HG03575 (cell line): ENCODE measurements around the gene SDF2.

Experiments used
- ATAC-seq: cut with Tn5 transposase; IDR thresholded peaks from one replicate; pipeline ENCODE4 v1.9.1; 2021; ENCODE audit not compliant: unreplicated experiment, insufficient number of reproducible peaks, low FRiP score; ENCODE audit errors: extremely low read depth

SDF2 gene, protein sequence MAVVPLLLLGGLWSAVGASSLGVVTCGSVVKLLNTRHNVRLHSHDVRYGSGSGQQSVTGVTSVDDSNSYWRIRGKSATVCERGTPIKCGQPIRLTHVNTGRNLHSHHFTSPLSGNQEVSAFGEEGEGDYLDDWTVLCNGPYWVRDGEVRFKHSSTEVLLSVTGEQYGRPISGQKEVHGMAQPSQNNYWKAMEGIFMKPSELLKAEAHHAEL

DNA sequence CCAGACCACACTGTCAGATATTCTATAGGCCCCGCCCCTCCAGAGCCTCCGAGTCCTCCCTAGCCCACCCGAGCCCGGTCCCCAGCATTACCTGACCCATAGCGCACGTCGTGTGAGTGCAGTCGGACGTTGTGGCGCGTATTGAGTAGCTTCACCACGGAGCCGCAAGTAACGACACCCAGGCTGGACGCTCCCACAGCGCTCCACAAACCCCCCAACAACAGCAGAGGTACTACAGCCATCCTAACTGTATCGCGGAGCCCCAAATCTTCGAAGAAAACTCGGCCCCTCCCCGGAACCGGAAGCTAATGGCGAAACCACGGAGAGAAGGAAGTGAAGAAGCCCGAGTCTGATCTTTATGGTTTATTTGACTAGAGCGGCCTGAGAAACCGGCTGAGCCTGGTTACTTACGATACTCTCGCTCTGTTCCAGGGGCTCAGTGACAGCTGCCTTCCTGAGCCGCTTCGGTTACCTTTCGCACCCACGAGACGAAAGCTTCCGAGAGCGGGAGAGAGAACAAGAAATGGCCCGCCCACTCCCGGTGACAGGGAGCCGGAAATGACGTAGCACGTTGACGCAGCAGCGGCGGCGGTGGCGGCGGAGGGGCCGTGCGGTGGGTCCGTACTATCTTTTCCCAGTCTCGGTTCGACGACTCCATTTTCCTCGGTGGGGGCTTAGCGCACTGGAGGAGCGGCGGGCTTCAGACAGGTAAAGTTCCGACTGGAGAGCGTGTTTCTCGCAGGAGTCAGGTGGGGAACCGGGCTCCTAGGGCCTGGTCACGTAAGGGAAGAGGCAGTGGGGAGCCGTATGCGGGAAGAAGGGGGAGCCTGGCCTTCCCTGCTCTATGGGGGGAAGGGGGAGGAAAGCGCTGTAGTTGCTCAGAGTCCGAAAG lies at the start of gene SDF2, which contains the start of gene SUPT6H:
Gene SDF2 (minus strand): TSS at position 272 of the 892 bp plus-strand sequence. CDS start 30 bp downstream, at position 242.
Gene SUPT6H (plus strand): TSS at position 571 of the 892 bp plus-strand sequence. CDS start 11,197 bp downstream, outside the sequence.
- no peak for ATAC-seq

DNA sequence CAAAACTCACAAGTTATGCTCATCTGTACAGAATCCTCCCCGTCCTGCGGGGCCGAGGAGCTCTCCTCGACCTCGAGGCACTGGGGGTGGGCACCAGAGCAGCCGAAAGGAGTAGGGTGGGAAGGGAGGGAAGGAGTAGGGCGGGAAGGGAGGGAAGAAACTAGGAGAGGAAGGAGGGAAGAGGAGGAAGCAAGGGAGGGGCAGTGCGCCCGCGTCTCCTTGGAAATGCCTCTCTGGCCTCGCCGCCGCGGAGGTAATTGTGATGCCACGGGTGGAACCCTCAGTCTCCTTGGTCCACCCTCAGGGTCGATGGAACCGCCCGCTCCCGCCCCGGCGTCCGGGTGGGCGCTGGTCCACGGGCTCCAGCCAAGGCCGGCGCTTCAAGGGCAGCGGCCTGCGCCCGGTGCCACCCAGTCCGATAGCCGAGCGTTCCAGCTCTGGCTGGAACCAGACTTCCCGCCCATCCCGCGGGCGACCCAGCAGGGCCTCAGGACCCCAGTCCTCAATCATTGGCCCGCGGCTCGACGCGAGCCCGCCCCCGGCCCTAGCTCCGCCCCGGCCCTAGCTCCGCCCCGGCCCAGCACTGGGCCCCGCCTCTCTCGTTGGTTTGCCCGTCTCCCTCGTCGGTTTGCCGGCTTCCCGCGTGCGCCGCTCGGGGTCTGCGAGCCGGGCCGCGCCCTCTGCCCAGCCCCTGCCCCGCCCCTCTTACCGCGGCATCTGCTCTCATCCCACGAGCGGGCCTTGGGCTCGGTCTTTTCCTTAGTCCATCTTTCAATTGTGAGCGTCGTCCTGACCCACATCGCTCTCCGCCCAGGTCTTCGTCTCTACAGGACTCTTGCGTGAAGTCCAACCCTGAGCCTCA lies 49.4 kb upstream of the SDF2 start:
- ATAC-seq: no peak

DNA sequence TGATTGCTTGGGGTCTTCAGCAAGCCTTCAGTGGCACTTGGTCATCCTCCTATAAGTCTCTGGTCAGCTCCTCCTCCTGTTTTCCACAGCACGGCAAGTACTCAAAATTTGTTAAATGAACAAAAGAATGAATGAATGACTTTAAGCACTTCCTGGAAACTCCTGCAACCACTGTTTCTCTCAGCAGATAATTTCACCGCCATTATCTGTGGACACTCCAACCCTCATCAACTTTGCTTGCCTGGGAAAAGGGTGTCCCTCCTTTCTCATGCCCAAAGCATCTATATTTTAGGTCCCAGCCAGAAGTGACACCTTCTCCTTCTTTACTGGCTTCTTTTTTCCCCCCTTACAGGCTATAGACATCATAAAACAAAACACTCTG lies 45.6 kb upstream of the SDF2 start:
- no peak for ATAC-seq

DNA sequence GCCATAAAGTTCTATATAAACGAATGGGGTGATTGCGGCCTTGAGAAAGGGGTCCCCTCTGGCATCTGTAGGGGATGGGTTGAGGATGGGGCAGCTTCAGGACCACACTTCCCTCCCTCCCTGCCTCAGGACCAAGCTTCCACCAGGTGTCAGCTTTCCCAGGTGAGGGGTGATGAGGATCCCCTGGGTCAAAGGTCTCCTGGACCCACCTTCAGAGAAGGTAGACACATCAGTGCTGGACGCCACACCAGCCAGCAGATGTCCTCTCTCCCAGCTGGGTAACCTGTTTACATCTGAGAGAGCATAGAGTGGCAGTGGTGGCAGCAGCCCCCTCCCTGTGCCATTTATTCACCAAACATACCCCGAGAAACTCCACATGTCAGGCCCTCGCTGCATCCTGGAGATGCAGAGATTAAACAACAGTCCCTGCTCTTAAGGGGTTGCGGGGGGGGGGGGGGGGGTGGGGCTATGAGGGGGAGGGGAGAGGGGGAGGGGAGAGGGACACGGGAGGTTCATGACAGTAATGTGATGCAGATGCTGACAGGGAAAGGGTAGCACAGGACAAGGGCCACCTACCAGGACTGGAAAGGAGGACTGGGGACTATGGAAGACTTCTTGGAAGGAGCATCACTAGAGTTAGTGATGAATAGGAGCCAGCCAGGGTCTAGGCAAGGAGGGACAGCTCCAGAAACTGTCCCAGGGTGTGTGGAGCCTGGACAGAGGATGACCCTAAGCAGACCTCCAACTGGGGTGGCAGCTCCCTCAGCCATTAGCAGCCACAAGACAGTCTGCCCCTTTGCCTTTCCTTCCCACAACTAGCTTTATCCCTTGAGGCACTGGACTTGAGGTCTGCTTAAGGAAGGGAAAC lies 45.0 kb upstream of the SDF2 start:
- no peak for ATAC-seq

DNA sequence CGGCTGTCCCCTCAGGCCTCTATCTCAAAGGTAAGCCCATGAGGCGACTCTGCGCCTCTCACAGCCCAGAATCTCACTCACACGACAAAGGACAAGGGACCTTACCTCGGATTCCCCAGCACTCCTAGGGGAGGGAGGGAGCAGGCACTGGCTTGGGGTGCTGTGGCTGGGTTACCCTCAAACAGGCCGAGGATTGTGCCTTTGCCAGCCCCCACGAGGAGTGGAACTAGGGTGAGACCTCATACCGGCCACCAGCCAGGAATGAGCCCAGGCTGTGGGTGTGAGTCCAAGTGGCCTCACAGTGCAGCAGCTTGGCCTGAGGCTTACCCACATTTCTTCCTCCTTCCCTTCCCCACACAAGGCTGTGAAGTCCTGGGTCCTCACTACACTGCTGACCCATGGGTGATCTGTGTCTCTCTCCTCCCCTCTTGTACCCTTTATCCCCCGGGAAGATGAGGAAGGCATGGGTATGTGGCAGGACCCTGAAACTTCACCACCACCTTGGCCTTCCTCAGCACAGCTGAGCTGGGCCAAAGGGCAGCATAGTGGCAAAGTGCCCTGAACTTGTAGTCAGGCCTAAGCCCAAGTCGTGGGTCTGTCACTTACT lies 44.1 kb upstream of the SDF2 start:
- no peak for ATAC-seq

DNA sequence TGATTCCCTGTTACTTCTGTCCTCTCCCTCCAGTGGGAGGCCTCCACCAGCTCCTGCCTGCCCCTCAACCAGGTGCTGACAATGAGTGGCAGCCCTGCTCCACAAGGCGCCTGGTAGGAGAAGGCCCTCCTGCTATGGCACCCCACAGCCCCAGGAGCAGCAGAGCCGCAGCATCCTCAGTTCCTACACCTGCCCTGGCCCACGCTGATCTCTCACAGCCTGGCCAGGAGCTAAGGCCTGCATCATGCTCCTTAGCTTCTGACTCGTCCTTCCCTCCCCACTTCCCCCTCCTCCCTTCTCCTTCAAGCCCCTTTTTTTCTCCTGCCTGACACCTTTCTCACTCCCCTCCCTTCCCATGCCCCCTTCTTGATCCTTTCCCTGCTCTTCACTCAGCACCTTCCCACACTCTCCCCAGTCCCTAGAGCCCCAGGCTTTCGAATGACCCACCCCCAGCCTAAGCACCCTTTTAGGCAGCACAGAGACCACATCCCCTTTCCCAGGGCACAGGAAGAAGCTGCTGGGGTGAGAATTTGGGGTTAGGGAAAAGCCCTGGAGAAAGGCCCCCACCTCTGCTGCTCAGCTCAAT lies 43.5 kb upstream of the SDF2 start:
- ATAC-seq: no peak

DNA sequence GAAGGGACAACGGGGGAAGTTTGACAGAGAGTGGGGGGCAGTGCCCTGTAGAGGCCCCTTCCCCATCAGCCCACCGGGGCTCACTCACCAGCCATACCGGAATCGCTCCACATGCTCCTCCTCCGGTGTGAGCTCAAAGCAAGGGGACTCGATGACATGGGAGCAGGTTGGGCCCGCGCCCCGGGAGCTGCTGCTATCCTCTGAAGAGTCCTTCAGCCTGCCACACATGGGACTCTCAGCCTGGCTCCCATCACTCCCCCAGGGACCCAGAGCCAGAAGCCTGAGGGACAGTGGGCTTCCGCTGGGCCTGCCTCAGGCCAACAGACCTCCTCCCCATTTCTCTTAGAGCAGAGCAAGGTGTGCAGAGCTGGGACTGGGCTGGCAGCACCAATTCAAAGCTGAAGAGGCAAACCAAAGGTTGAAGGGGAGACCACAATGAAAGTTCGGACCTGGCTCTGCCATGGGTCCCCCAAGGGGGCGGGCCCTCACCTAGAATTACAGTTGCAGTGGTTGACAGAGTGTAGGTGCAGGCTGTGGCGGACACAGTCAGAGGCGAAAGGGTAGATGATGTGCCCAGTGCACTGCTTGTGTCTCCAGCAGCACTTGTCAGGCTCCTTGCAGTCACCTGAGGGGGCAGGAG lies 42.6 kb upstream of the SDF2 start:
- no peak for ATAC-seq

DNA sequence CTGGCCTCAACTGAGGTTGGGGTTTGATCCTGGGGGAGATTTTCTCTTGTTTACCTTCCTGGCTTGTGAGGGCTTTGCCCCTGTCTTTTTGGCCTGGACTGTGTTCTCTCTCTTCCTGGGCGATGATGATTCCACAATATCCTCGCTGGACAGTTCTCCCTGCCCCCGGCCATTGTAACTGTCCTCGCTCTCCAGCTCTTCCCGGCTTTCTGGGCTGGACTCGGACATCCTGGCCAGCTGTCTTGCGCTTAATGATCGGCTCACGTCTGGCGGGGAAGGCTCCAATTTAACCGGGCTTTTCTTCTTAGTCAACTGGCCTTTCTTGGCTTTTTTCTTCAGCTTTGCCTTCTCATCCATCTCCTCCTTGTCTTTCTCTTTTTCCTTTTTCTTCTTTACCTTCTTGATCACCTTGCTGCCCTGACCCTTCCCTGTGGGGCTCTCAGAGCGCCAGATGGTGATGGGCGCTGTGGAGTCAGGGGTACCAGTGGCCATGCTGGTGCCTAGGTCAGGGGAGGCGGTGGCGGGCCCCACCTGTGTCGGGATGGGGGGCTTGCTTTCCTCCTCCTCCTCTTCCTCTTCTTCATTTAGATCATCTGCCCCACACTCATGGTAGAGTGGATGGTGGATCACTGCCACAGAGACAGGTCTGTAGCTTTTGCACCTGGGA lies 42.0 kb upstream of the SDF2 start:
- no peak for ATAC-seq

DNA sequence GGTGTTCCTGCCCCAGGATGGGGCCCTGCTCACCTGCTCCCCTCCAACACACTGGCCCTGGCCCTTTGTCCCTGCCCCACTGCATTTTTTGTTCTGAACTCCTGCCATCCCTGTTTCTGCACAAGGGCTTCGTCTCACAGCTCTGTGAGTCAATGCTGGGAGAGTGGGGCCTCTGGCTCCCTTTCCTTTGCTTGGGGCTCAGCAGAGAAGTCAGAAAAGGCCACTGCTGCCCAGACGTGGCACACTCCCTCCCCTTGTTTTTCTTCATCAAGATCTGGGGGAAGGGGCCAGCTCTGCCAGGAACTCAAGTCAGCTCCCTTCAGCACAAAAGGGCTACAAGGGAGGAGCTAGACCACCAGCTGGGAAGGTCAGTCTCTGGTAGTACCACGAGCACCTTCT lies 41.0 kb upstream of the SDF2 start:
- no peak for ATAC-seq

DNA sequence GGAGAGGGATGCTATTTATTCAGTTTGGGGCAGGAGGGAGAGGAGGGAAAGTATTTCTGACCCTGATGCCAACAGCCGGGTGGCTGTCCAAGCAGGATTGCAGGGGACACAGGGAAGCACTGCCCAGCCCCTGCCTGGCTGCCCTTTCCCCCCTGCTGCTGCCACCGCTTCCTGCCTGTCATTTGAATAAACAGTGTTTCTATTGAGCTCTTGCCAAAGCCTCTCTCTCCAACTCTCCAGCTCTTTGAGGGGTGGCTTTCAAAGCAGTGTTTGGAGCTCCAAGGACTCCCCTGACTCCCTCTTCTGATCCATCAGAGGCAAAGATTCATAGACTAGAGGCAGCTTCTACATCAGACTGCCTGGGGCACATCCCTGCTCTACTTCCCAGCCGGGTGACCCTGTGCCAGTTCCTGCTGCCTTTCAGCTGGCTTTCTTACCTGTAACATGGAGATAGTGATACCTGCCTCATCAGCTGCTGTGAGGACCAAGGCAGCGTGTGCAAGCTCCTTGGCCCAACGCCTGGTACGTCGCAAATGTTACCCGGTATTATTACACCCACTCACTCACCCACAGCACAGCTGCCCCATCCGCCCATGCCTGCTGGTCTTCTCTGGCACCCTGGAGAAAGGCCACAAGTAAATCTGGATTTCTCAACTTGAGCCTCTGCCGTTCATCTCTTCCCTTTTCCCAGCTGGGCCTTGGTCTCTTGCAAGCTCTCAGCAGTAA lies 40.5 kb upstream of the SDF2 start:
- ATAC-seq: no peak

DNA sequence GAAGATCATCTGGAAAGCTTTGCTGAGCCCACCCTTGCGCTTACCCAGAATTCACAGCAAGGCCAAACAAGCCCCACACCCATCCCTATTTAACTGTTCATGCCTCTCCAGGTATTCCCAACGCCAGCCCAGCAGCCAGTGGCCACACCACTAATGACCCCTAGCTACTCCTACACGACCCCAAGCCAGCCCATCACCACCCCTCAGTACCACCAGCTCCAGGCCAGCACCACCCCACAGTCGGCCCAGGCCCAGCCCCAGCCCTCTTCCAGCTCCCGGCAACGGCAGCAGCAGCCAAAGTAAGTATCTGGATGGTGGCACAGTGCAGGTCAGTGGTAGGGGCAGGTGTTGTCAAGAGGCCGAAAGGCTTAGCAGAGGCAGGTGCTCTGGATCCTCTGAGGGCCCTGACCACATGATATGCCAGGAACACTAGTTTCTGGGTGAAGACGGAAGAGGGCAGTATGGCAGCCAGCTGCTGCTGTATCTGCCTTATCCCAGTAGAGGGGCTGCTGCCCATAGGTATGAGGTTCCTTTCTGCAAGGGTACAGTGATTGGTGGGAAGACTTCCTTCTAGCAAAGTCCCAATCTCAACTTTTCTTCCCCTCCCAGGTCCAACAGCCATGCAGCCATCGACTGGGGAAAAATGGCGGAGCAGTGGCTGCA lies 39.3 kb upstream of the SDF2 start:
- ATAC-seq: no peak

DNA sequence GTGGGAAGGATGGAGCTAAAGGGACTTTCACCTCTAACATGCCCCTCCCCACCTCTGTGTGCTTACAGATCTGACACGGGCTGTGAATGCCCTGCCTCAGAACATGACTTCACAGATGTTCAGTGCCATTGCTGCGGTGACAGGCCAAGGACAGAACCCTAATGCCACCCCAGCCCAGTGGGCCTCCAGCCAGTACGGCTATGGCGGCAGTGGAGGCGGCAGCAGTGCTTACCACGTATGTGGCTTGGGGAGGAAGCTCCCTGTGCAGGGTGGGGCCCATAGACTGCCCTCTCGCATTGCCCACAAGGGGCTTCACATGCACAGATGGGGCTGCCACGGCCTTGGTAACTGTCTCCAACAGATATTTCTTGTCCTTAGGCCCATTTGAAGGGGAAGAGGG lies 38.6 kb upstream of the SDF2 start:
- no peak for ATAC-seq

DNA sequence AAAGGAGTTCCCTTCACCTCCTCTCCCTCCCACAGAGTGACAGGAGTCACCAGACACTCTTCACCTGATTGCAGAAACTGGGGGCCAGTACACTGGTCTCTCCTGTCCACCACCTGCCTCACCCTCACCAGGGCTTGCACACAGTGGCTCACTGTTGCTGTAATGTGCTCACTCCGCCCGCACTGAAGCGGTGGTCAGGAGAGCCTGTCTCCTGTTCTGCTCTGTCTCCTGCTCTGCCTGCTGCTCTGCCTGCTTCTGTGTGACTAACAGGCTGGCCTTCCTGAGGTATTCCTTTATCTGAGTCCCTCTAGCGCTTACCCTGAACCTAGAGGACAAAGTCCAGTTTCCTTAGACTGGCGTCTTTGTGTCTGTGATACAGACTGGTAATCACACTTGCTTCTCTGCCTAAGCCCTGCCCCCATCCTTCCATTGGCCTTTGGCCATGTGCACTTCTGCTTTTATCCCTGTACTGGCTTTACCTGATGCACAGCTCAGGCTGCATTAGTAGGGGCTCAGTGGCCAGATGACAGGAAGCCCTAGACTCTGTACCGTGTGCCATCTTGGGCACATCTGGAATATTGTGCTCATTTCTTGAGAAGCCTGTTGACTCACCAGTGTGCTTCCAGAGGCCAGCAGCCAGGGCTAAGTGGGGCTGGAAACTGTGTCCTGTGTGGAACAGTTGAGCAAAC lies 36.7 kb upstream of the SDF2 start:
- no peak for ATAC-seq

DNA sequence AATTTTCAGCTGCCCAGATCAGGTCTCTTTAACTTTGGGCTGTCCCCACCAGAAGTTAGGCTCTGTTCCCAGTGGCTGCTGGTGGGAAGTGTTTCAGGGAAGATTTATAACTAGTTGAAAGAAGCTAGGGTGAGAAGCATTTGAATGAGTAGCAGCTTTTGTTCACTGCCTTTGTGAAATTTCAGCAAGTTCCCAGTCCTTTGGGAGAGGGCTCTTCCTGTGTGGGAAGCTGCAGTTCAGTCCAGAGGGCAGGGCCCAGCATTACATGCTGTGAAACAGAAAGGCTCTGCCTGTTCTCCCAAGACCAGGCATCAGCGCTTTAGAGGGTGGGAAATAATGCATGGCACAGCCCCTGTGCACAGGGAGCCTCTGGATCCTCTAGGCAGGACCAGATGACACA lies 32.2 kb upstream of the SDF2 start:
- ATAC-seq: no peak

DNA sequence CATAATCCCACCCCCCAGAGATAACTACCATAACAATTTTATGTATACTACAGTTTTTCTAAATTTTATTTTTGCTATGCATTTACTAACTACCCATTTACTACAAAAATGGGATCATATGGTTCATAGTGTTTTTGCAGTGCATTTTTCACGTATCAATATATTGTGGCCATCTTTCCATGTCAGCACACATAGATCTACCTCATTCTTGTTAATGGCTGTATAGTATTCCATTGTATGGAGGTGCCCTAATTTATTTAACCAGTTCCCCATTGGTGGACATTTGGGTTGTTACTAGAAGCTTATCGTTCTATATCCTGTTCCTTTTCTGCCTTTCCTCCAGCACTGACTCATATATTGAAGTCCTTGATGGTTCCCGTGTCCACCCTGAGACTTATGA lies 27.3 kb upstream of the SDF2 start:
- ATAC-seq: no peak
